Esophagus muscularis mucosa (tissue), 4 donors: Measurements from ENCODE around the gene TMEM114. TPM values are rescaled to one million over a fixed set of nuclear protein-coding genes. Genes with fewer than 3 reads are reported as not detected.
"Not testable (repeated sequence)": the region's sequence is repeated elsewhere in the genome, so short reads cannot be mapped to it uniquely, and the experiment has no call there.

Experiments
- DNase-seq: peaks from one replicate; pipeline ENCODE4 v3.0.0-alpha.2; 2017; ENCODE audit errors: extremely low spot score
- H3K27ac ChIP-seq, 4 donors: fragments of 200-600 bp; sonication (generic); replicated peaks in 1 of 4; 1 replicate in 3 of 4; 2 replicates in 1 of 4; pipeline ENCODE4 v1.5.1; 2016 to 2019; ENCODE audit warnings: mild to moderate bottlenecking in 1 of 4
- H3K27me3 ChIP-seq, 4 donors: fragments of 200-600 bp; sonication (generic); one replicate each; pipeline versions ENCODE4 v1.5.1 to v1.6.0; 2016 to 2019
- H3K36me3 ChIP-seq, 4 donors: fragments of 200-600 bp; sonication (generic); one replicate each; pipeline ENCODE4 v1.5.1; 2016 to 2019
- H3K4me1 ChIP-seq, 4 donors: fragments of 200-600 bp; sonication (generic); one replicate each; pipeline ENCODE4 v1.5.1; 2016 to 2019
- H3K4me3 ChIP-seq, 4 donors: fragments of 200-600 bp; sonication (generic); 1 replicate in 2 of 4; 2 replicates in 2 of 4; pipeline ENCODE4 v1.5.1; 2016 to 2019; ENCODE audit warnings: mild to moderate bottlenecking in 4 of 4, moderate library complexity in 1 of 4
- H3K9me3 ChIP-seq, 4 donors: fragments of 200-600 bp; sonication (generic); 1 replicate in 3 of 4; 2 replicates in 1 of 4; pipeline ENCODE4 v1.5.1; 2016 to 2019
- EP300 ChIP-seq: sonication (generic); formaldehyde crosslinking; IDR thresholded peaks from one replicate; pipeline ENCODE4 v1.6.1; 2017; ENCODE audit warnings: antibody characterized with exemption
- POLR2A ChIP-seq: fragments of 450-650 bp; IDR thresholded peaks from one replicate; pipeline ENCODE4 v1.6.1; 2017; ENCODE audit warnings: antibody characterized with exemption, moderate library complexity, mild to moderate bottlenecking, low read depth
- POLR2AphosphoS5 ChIP-seq, 2 donors: sonication (generic); formaldehyde crosslinking; IDR thresholded peaks; one replicate each; pipeline ENCODE4 v1.6.1; 2017; ENCODE audit warnings: antibody characterized with exemption in 2 of 2
- WGBS: methylation state at CpG from one replicate; pipeline ENCODE4 v1.1.5; 2018; 5-methylcytosine and 5-hydroxymethylcytosine counted together
- intact Hi-C: fragments of 100-400 bp; cut with DNase I; formaldehyde crosslinking; loops from one replicate; pipeline ENCODE4 v1.15.1; 2023
- total RNA-seq, 4 donors: library from RNA; depleted of rRNA; stranded (reverse); fragments of >200 nt; gene quantifications; one replicate each; pipeline versions ENCODE4 v1.1.0 to v1.2.1, GENCODE V29; 2016
- TF ChIP-seq, protein P1 (sequence below), 3 experiments: fragments of 200-600 bp in 2 of 3; fragments of 450-650 bp in 1 of 3; sonication (generic) in 2 of 3; IDR thresholded peaks; one replicate each; pipeline ENCODE4 v1.5.1; 2017 to 2019; ENCODE audit warnings: antibody characterized with exemption in 3 of 3, mild to moderate bottlenecking in 2 of 3, moderate library complexity in 1 of 3

TMEM114 gene
- total RNA-seq, 4 donors from 2014 or later = not detected

DNA sequence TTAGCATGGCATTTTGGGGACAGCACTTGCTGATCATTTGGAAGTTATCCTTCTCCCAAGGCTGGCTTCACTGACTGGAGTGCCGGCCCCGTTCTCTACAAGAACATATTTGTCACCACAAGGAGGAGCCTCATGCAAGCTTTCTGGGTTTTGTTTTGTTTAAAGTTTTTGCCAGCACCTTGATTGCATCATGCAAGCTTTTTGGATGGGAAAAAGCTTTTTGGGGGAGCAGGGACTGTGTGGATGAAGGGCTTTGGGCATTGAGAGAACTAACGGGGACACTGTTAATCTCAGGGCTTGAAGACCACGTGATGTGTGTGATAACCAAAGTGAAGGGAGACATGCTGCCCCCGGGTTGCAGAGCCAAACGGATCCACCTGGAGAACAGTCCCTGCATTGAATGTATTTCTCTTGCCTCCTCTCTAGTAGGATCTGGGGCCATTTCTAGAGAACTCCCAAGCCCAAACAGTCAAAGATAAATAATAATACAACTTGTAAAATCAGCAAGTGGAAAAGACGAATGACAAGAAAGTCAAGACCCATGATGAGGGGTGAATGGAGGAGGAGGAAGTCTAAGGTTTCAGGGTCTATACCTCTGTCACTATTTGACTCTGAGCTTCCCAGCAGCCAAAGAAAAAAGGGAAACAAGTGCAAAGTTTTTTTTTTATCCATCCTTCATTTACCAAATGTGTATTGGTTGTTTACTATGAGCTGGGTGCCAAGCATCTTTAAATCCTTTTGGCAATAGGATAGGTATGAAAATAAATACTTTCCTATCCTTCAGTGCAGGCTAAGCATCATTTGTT is 17.2 kb downstream of the TMEM114 start:
- H3K4me1 ChIP-seq = peaks cover 6 to 33% (median 33%) of the 10 kb centered on the region in 4 donors
- H3K27me3 ChIP-seq = peaks cover 0 to 55% (median 4%) of the 10 kb centered on the region in 4 donors
- H3K36me3 ChIP-seq = no peaks in the 10 kb centered on the region
- no peak overlapping the region for H3K27ac ChIP-seq
- WGBS = 37% methylated on average over 7 of the region's 7 CpGs
- no peak for DNase-seq
- TF ChIP-seq POLR2AphosphoS5 (IDR thresholded peaks at IDR 0.05) = no peak
- TF ChIP-seq, protein P1, sequence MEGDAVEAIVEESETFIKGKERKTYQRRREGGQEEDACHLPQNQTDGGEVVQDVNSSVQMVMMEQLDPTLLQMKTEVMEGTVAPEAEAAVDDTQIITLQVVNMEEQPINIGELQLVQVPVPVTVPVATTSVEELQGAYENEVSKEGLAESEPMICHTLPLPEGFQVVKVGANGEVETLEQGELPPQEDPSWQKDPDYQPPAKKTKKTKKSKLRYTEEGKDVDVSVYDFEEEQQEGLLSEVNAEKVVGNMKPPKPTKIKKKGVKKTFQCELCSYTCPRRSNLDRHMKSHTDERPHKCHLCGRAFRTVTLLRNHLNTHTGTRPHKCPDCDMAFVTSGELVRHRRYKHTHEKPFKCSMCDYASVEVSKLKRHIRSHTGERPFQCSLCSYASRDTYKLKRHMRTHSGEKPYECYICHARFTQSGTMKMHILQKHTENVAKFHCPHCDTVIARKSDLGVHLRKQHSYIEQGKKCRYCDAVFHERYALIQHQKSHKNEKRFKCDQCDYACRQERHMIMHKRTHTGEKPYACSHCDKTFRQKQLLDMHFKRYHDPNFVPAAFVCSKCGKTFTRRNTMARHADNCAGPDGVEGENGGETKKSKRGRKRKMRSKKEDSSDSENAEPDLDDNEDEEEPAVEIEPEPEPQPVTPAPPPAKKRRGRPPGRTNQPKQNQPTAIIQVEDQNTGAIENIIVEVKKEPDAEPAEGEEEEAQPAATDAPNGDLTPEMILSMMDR (IDR thresholded peaks at IDR 0.05) = peak; percentile 22 to 40 (median 29)
- H3K9me3 ChIP-seq = no peaks in the 10 kb centered on the region
- intact Hi-C loops = loop anchor here (5.0 kb wide), 1 partner anchor 84 kb away; no protein-coding TSS in a partner anchor
- H3K4me3 ChIP-seq = no peak overlapping the region

DNA sequence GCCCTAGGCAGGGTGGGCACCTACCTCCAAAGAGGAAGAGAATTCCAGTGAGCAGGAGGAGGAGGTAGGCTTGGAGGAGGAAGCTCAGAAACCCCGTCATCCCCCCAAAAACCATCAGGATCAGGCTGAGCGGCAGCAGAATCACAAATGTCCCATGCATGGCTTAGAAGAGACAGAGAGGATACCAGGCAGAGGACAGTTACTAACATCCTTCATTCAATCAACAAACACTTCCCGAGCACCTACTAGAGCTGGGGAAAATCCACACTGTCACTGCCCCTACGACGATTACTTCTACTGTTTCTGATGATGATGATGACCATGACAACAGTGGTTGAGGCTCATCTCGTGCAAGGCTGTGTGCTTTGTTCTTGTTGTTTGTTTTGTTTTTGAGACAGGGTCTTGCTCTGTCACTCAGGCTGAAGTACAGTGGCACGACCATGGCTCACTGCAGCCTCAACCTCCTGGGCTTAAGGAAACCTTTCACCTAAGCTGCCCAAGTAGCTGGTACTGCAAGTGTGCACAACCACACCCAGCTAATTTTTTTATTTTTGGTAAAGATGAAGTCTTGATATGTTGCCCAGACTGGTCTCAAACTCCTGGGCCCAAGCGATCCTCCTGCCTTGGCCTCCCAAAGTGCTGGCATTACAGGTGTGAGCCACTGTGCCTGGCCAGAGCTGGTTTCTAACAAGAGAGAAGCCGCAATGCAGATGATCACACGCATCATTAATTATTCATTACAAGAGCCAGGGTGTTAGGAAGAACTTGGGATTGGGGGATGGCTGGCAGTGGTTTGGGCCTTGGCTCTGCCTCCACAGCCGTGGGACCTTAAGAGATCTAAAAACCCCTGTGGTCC is 18.0 kb downstream of the TMEM114 start:
- TF ChIP-seq, protein P1 (IDR thresholded peaks at IDR 0.05) = no peak
- TF ChIP-seq POLR2AphosphoS5 (IDR thresholded peaks at IDR 0.05) (no peak), POLR2A (no peak), EP300 (no peak)
- Histone ChIP-seq H3K36me3 (no peaks in the 10 kb centered on the region), H3K27me3 (peaks cover 0 to 46% (median 4%) of the 10 kb centered on the region in 4 donors), H3K4me3 (no peak overlapping the region), H3K9me3 (no peaks in the 10 kb centered on the region), H3K27ac (no peak overlapping the region), H3K4me1 (peaks cover 6 to 41% (median 35%) of the 10 kb centered on the region in 4 donors)
- 79% methylated on average over 11 of the region's 11 CpGs for WGBS
- no peak for DNase-seq
- intact Hi-C loops = loop anchor here (5.0 kb wide), 1 partner anchor 85 kb away; no protein-coding TSS in a partner anchor

DNA sequence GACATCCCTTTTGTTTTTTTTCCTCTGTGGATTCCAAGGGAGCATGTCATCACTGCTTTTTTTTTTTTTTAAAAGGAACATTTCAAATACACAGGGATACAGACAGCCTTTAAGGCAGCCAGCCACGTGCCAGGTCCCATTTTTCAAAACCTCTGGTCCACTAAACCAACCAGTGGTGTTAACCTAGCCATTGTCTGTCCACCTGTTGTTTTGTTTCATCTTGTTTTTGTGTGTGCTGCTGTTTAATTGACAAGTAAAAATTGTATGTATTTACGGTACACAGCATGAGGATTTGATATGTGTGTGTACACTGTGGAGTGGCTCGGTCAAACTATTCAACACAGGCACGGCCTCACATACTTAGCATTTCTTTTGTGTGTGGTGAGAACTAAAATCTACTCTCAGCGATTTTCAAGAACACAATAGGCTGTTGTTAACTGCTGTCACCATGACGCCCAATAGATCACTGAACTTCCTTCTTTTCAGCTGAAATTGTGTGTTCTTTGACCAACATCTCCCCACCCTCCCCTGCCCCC is 19.2 kb downstream of the TMEM114 start:
- no peak for TF ChIP-seq POLR2A
- TF ChIP-seq, protein P1 (IDR thresholded peaks at IDR 0.05) = no peak
- TF ChIP-seq POLR2AphosphoS5 (IDR thresholded peaks at IDR 0.05) = no peak
- no peak for TF ChIP-seq EP300
- no peaks in the 10 kb centered on the region for H3K36me3 ChIP-seq
- intact Hi-C loops = loop anchor here (5.0 kb wide), 1 partner anchor 86 kb away; no protein-coding TSS in a partner anchor
- H3K27ac ChIP-seq = peak overlapping the region in 3 of 4 donors; percentile 12 to 31 (median 27)
- H3K9me3 ChIP-seq = no peaks in the 10 kb centered on the region
- WGBS = 41% methylated on average over 6 of the region's 6 CpGs
- peaks cover 0 to 37% (median 4%) of the 10 kb centered on the region in 4 donors for H3K27me3 ChIP-seq
- DNase-seq = no peak
- no peak overlapping the region for H3K4me3 ChIP-seq
- peaks cover 6 to 41% (median 35%) of the 10 kb centered on the region in 4 donors for H3K4me1 ChIP-seq

DNA sequence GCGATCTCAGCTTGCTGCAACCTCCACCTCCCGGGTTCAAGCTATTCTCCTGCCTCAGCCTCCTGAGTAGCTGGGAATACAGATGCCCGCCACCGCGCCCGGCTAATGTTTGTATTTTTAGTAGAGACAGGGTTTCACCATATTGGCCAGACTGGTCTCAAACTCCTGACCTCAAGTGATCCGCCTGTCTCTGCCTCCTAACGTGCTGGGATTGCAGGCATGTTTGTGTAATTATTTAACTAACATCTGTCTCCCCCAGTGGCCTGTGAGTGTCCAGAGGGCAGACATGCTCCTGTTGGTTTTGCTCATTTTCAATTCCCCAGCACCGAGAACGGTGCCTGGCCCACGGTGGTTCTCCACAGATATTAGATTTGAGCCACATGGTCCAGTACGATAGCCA is 19.9 kb downstream of the TMEM114 start:
- 71% methylated on average over 12 of the region's 12 CpGs for WGBS
- not testable (repeated sequence) for H3K36me3 ChIP-seq, H3K4me3 ChIP-seq, H3K9me3 ChIP-seq, DNase-seq
- Histone ChIP-seq H3K27me3 (peaks cover 0 to 33% (median 4%) of the 10 kb centered on the region in 4 donors), H3K4me1 (peaks cover 6 to 41% (median 35%) of the 10 kb centered on the region in 4 donors), H3K27ac (peak overlapping the region in 1 of 4 donors; percentile 12)
- intact Hi-C loops = loop anchor here (5.0 kb wide), 1 partner anchor 87 kb away; no protein-coding TSS in a partner anchor
